Activated T-cell treated with anti-CD3 and anti-CD28 coated beads, Interleukin-2, amount 50 U/mL, for 72 hours (primary cell): ENCODE measurements around the gene SP6. TPM values are rescaled to one million over a fixed set of nuclear protein-coding genes. Genes with fewer than 3 reads are reported as not detected.
A peak's percentile ranks its signal among the peaks of the same experiment; 100 is the strongest.

Source experiments
- ATAC-seq, 2 donors: fragments of 150-1000 bp; cut with Tn5 transposase; replicated peaks in 1 of 2; 2 replicates each; pipeline ENCODE4 v1.10.0; 2021; ENCODE audit warnings: moderate library complexity in 2 of 2, mild to moderate bottlenecking in 1 of 2
- DNase-seq, 2 donors: peaks; one replicate each; pipeline ENCODE4 v3.0.0; 2021 to 2022; ENCODE audit warnings: mixed read lengths in 1 of 2
- H3K27ac Mint-ChIP-seq: one replicate; pipeline ENCODE4 v1.8.0; 2022; ENCODE audit warnings: mild to moderate bottlenecking, moderate library complexity, mixed read lengths
- H3K27me3 Mint-ChIP-seq: one replicate; pipeline ENCODE4 v1.8.0; 2022; ENCODE audit warnings: low read depth, mixed read lengths
- H3K36me3 Mint-ChIP-seq, 2 donors: one replicate each; pipeline ENCODE4 v1.8.0; 2022; ENCODE audit warnings: mixed read lengths in 2 of 2, mild to moderate bottlenecking in 1 of 2; ENCODE audit not compliant: insufficient read depth in 2 of 2
- H3K4me1 Mint-ChIP-seq: one replicate; pipeline ENCODE4 v1.8.0; 2022; ENCODE audit warnings: low read depth, mixed read lengths
- H3K4me3 Mint-ChIP-seq, 2 donors: one replicate each; pipeline ENCODE4 v1.8.0; 2022; ENCODE audit warnings: mild to moderate bottlenecking in 2 of 2, mixed read lengths in 2 of 2, moderate library complexity in 2 of 2
- H3K9me3 Mint-ChIP-seq, 2 donors: one replicate each; pipeline ENCODE4 v1.8.0; 2022; ENCODE audit warnings: mixed read lengths in 2 of 2
- total RNA-seq, 2 donors: library from RNA; stranded (reverse); gene quantifications; one replicate each; pipeline ENCODE4 v1.2.3, GENCODE V29; 2022

SP6 gene
- total RNA-seq, 2 donors from 2014 or later: 0.12 to 0.28 TPM

DNA sequence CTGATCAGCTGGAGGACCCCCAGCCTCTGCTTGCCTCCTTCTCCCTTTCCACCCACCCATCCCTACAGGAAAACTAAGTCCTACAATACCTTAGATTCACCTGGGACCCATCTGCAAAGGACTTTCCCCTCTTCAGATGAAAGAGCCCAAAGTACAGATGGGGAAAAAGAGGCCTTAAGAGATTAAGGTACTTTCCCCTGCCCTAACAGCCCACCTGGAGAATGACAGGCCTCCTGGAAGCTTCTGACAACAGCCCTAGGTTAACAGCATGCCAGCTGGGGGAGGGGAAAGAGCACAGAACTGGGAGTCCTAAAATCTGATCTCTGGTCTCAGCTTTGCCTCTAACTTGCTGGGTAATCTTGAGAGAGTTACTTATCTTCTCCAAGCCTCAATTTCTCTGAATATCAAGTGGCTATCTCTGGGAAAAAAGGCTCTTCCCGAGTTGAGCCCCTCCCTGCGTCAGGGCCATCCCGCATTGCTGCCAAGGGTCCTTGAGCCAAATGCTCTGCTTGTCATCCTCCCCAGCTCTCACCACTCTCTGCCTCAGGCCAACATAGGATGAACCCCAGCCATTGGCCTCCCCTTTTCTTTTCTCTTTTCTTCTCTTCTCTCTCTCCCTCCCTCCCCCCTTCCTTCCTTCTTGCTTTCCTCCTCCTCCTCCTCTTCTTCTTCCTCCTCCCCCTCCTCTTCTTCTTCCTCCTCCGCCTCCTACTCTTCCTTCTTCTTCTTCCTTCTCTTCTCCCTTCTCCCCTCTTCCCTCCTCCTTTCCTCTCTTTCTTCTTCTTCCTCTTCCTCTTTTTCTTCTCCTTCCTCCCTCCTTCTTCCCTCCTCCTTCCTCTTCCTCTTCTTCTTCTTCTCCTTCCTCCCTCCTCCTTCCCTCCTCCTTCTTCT, 22.5 kb upstream of the SP6 start:
- Mint-ChIP-seq H3K27ac (no peak overlapping the region), H3K27me3 (peaks cover 68% of the 10 kb centered on the region), H3K4me3 (no peak overlapping the region), H3K4me1 (no peaks in the 10 kb centered on the region), H3K9me3 (no peaks in the 10 kb centered on the region), H3K36me3 (no peaks in the 10 kb centered on the region)
- DNase-seq: no peak
- no peak for ATAC-seq

DNA sequence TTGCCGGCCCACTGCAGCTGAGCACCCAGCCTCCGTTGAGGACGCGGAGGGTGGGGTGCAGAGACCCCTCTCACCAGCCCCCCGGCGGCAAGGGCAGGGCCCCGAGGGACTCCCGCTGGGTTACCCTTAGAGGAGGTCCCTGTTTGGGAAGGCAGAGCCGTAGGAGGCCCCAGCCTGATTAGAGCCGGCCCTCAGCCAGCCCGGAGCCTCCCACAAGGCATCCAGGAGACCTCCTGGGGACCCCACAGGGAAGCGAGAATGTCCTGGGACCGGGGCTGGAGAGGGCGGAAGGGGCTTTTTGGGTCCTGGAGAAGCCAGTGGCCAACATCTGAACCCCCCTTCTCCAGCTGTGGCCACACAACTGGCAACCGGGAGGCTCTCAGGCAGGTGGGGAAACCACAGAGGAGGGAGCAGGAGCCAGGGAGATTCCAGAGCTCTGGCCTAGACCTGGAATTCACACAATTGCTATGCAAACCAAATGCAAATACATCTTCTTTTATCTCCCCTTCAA, 21.7 kb upstream of the SP6 start:
- Mint-ChIP-seq H3K9me3 (no peaks in the 10 kb centered on the region), H3K27ac (no peak overlapping the region), H3K4me3 (no peak overlapping the region), H3K27me3 (peaks cover 61% of the 10 kb centered on the region), H3K4me1 (no peaks in the 10 kb centered on the region), H3K36me3 (no peaks in the 10 kb centered on the region)
- ATAC-seq (no peak), DNase-seq (no peak)

DNA sequence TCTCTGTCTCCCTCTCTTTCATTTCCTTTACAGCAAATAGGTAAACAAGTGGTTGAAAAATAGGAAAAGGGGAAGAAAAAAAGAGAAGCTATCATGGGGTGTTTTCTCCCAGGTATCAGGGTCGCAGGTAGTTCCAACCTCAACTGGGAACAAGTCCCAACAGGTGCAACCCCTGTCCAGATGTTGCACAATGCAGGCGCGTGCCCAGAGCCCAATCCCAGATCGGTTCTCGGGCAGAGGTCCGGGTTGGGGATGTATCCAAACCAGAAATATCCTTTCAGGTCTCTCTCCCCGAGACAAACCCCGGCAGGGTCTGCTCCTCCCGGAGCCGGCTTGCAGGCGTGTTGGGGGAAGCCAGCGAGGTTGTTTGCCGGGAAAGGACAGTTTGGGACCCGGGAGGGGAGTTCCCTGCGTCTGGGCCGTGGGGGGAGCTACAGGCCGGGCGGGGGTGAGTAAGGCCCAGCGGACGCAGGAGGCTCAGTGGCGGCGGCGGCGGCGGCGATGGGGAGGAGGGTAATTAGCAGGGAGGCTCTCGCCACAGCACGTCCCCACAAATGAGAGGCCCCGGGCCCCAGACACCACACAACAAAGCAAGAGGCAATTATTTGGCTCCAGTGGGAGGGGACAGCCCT, 21.2 kb upstream of the SP6 start:
- peaks cover 57% of the 10 kb centered on the region for H3K27me3 Mint-ChIP-seq
- ATAC-seq: no peak
- H3K27ac Mint-ChIP-seq: no peak overlapping the region
- no peaks in the 10 kb centered on the region for H3K9me3 Mint-ChIP-seq
- no peaks in the 10 kb centered on the region for H3K36me3 Mint-ChIP-seq
- DNase-seq: no peak
- no peak overlapping the region for H3K4me3 Mint-ChIP-seq
- no peaks in the 10 kb centered on the region for H3K4me1 Mint-ChIP-seq

DNA sequence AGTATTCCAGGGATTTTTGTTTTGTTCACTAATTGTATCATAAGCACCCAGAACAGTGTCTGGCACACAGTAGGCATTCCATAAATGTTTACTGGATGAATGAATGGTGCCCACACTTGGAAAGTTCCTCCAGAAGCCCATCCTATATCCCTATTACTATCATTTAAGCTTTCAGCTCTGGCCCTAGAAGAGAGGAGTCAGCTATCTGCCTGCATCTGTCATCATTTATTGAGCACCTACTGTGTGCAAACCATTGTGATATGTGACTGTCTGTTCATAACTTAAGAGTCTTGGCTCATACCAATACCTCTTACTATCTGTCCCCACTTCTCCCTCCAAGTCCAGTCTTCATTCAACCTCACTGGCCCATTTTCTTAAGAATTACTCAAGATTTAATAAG, 20.1 kb upstream of the SP6 start:
- Mint-ChIP-seq H3K36me3 (no peaks in the 10 kb centered on the region), H3K4me3 (no peak overlapping the region), H3K27me3 (peaks cover 59% of the 10 kb centered on the region), H3K9me3 (no peaks in the 10 kb centered on the region), H3K27ac (no peak overlapping the region), H3K4me1 (peaks cover 2% of the 10 kb centered on the region)
- DNase-seq (no peak), ATAC-seq (no peak)

DNA sequence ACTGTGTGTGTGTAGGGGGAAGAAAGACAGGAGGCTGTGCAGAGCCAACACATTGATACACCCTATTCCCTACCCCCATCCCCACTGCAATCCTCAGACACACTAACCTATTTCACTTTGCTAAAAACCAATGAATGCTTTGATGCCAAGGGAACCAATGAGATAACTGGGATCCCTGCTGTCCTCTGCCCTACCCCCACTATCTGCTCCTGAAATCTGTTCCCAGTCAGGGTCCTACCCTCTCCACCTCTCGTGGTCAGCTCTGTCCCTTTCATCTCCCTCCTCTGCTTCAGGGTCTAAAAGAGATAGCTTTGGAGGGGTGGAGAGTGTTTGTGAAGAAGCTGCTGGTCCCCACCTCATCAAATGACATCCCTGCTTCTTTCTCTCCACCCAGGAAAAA, 19.1 kb upstream of the SP6 start:
- Mint-ChIP-seq H3K27me3 (peaks cover 63% of the 10 kb centered on the region), H3K9me3 (no peaks in the 10 kb centered on the region), H3K36me3 (no peaks in the 10 kb centered on the region), H3K4me1 (peaks cover 10% of the 10 kb centered on the region), H3K4me3 (no peak overlapping the region), H3K27ac (no peak overlapping the region)
- DNase-seq (no peak), ATAC-seq (no peak)

DNA sequence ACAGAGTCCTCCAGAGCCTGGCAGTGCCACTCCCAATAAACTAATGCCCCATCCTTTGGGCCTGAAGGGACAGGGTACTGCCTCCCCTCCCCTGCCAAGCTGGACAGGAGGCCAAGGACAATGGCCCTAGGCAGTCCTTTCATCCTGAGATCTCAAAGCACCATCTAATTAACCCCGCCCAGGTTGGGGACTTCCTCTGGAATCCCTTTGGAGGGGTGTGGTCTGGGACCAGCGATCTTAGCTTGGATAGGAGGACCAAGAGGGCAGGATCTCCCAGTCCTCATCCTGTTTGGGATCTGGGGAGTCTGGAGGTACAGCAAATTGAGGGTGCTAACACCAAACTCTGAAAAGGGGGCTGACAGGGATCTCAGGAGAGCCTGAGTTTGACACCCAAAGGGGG, 18.2 kb upstream of the SP6 start:
- no peak for DNase-seq
- ATAC-seq: no peak
- H3K4me1 Mint-ChIP-seq: peaks cover 20% of the 10 kb centered on the region
- no peaks in the 10 kb centered on the region for H3K9me3 Mint-ChIP-seq
- no peak overlapping the region for H3K27ac Mint-ChIP-seq
- H3K27me3 Mint-ChIP-seq: peaks cover 54% of the 10 kb centered on the region
- H3K36me3 Mint-ChIP-seq: no peaks in the 10 kb centered on the region
- no peak overlapping the region for H3K4me3 Mint-ChIP-seq

DNA sequence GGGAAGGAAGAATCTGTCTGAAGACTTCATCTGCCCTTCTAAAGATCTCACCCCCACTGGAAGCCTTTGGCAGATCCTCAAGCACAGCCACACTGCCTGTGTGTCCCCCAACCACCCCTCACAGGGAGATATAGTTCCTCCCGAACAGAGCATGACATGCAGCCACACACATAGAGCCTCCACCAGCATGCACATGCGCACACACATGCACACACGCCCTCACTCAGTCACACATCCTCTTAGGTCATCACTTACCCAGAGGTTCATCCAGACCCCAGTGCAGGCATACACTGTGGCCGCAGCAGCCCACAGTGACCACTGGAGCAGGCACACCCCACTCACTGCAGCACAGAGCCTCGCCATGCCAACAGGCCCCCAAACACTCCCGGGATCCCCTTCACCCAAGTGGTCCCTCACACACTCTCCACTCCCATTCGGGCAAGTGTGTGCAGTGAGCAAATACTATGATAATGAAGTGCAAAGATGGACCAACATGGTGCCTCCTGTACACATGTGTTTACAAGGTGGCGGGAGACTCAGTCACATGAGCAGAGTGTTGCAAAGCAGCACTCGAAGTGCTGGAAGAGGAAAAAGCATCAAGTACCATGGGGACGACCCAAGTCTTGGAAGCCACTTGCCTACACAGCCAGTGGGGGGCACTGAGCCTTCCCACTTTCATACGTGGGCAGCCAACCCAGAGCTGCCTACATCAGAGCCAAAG, 17.0 kb upstream of the SP6 start:
- H3K36me3 Mint-ChIP-seq: no peaks in the 10 kb centered on the region
- DNase-seq (no peak), ATAC-seq (no peak)
- H3K9me3 Mint-ChIP-seq: no peaks in the 10 kb centered on the region
- H3K27ac Mint-ChIP-seq: no peak overlapping the region
- peaks cover 28% of the 10 kb centered on the region for H3K4me1 Mint-ChIP-seq
- no peak overlapping the region for H3K4me3 Mint-ChIP-seq
- peaks cover 42% of the 10 kb centered on the region for H3K27me3 Mint-ChIP-seq

DNA sequence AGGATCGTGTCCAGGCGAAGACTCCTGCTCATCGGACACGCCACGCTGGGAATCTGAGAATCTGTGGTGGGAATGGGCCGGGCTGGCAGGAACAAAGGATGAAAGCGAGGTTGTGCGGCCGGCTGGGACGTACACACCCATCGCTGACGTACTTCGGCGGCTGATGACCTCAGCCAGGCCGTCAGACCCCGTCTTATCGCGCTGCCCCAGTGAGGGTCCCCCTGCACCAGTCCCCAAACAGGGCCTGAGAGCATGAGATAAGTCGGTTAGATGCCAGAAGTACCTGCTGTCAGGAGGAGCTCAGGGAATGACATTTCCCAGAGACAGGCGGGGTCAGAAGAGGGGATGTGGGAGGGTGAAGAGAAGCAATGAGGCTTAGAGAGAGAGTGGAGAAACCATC, 16.0 kb upstream of the SP6 start:
- H3K4me1 Mint-ChIP-seq: peaks cover 35% of the 10 kb centered on the region
- no peak overlapping the region for H3K27ac Mint-ChIP-seq
- DNase-seq: no peak
- H3K4me3 Mint-ChIP-seq: no peak overlapping the region
- H3K27me3 Mint-ChIP-seq: peaks cover 37% of the 10 kb centered on the region
- ATAC-seq: no peak
- no peaks in the 10 kb centered on the region for H3K9me3 Mint-ChIP-seq
- H3K36me3 Mint-ChIP-seq: no peaks in the 10 kb centered on the region

DNA sequence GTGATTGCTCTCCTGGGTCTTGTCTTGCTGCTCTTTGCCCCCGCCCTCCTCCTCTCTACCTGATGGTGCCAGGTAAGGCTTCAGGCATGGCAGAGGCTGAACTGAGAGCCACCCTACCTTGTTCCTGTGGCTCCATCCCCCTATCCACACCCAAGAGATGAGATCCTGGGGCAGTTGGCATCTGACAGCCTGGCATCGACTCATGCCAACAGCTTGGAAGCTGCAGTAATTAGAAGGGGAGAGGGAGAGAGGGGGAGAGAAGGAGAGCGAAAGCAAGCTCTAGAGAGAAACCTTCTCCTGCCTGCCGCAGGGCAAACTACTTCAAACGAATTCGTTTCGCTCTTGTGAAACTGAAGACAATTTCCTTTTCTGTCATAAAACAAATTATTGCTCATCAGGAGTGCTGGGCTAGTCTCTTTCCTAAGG, 13.8 kb upstream of the SP6 start:
- DNase-seq (no peak), ATAC-seq (peak; percentile 66 to 75)
- peak overlapping the region; percentile 40 to 51 for H3K4me3 Mint-ChIP-seq

DNA sequence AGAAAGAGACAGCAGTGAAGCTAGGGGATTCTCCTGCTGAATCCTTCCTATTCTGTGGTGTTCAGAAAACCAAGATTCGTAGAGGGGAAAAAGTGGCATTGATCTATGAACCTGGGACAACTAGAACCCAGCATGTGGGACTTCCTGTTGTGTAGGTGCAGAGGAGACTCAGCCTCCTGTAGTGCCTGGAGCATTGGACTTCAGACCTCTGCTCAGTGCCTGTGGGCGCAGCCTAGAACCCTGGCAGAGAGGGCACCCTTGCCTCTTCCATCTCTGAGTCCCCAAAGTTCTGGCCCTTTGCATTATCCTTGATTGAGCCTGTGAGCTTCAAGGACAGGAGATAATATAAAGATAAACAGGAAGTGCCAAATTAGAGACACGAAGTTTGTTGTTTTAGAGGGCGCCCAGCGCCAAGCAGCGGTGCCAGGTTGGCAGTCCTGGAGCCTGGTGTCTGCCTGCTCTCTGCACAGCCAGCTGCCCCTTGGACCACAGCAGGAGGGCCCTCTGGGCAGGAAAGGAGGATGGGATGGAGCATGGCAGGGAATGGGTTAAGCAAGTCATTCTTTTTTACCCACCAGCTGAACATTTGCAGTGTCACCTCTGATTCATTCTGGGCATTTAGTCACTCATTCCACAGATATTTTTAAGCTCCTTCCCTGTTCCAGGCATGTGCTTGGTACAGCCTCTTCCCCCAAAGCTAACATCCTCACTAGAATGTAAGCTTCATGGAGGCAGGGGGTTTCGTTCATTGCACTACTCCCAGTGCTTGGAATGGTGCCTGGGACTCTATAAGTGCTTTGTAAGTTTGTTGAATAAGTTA, 11.9 kb upstream of the SP6 start:
- Mint-ChIP-seq H3K27ac (no peak overlapping the region), H3K4me1 (peaks cover 35% of the 10 kb centered on the region), H3K36me3 (no peaks in the 10 kb centered on the region), H3K27me3 (peaks cover 14% of the 10 kb centered on the region), H3K9me3 (no peaks in the 10 kb centered on the region), H3K4me3 (no peak overlapping the region)
- ATAC-seq (no peak), DNase-seq (no peak)

More for the DNA sequence above, 13.8 kb upstream of the SP6 start:
- no peaks in the 10 kb centered on the region for H3K36me3 Mint-ChIP-seq
- H3K27me3 Mint-ChIP-seq: peaks cover 16% of the 10 kb centered on the region
- peaks cover 35% of the 10 kb centered on the region for H3K4me1 Mint-ChIP-seq
- H3K9me3 Mint-ChIP-seq: no peaks in the 10 kb centered on the region
- H3K27ac Mint-ChIP-seq: no peak overlapping the region

DNA sequence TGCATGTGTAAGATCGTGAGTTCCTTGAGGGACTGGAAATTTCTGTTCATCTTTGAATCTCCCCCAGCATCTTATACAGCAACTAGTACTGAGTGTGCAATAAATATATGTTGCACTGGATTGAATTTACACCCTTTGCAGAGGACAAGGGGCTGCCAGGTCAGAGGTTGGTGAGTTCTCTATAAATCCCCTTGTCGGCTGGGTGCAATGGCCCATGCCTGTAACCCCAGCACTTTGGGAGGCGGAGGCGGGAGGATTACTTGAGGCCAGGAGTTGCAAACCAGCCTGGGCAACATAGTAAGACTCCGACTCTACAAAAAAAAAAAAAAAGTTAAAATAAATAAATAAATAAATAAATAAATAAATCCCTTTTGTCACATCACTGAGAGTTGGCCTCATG, 9.4 kb upstream of the SP6 start:
- Mint-ChIP-seq H3K27me3 (peaks cover 25% of the 10 kb centered on the region), H3K9me3 (no peaks in the 10 kb centered on the region), H3K36me3 (no peaks in the 10 kb centered on the region), H3K27ac (no peak overlapping the region), H3K4me3 (no peak overlapping the region), H3K4me1 (peaks cover 28% of the 10 kb centered on the region)
- ATAC-seq (no peak), DNase-seq (no peak)

DNA sequence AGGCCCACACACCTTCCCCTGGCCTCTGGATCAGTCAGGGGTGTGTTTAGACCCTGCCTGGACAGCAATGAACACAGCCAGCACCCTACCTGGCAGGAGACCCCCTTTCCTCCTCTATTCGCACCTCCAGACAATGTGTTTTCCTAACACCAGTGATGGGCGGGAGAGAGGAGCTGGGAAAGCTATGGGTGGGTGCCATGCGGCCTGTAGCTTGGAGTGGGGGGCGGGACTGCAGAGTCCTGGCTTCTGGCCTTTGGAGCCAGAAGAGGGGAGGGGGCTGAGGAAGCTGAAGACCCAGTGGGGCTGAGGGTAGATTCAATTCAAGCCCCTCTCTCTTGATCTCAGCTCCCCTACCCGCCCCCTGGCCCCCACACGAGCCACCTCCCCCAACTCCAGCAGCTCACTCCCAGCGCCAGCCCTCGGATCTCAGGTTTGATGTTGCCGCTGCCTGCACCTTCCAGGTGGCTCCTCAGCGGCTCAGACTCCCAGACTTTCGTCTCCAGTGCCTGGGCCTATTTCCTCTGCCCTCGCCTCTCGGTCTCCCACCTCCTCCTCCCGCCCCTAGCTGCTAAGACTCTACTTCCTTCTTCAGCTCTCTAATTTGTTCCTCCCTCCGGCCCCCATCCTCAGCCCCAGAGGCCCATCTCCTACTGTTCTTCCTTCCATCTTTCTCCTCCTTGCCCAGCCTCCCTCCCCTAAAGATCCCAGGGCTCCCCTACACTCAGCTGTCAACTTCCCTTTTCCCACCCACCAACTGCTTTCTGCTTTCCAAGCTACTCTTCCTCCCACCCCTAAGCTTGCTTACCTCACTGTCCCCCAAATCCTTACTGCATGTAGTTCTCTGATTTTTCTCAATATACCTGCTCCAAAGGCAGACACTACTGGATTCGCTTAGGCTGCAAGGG, 6.8 kb upstream of the SP6 start:
- Mint-ChIP-seq H3K9me3 (no peaks in the 10 kb centered on the region), H3K4me3 (no peak overlapping the region), H3K27ac (no peak overlapping the region), H3K4me1 (peaks cover 5% of the 10 kb centered on the region), H3K36me3 (no peaks in the 10 kb centered on the region), H3K27me3 (peaks cover 51% of the 10 kb centered on the region)
- ATAC-seq (no peak), DNase-seq (no peak)
